ENCODE data around the gene KCNQ5.

KCNQ5 gene

GRCh38 chr6:72742001-72742673 is 120.3 kb downstream of the KCNQ5 start:
- DNase-seq (ENCODE audit: low spot score), result no peak

- DNase-seq (ENCODE audit: low spot score), result no peak
Measured at GRCh38 chr6:72746276-72746675, 124.4 kb downstream of the KCNQ5 start.

- DNase-seq (ENCODE audit: low spot score), result no peak
Measured at GRCh38 chr6:72748759-72749158, 126.9 kb downstream of the KCNQ5 start.

- DNase-seq (ENCODE audit: low spot score), result no peak
Measured at GRCh38 chr6:72755752-72756151, 133.9 kb downstream of the KCNQ5 start.

- no peak for DNase-seq (ENCODE audit: low spot score)
Measured at GRCh38 chr6:72757048-72757447, 135.2 kb downstream of the KCNQ5 start.

DNA sequence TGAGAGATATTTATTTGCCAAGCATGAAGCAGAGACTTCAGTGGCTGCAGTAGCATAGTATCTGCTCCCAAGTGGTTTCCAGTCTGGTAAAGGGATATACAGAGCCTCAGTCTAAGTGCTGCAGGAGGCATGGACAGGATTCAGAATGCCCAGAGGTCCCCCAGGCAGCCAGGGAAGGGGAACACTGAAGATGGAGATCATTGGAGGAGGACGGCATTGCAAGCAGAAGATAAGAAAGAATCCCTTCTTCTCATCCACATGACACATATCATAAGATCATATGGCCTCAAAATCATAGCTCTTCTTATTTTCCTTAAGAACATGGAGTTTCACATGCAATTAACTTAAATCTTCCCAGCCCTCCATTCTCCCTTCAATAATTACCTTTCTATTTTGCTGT is 136.1 kb downstream of the KCNQ5 start:
- DNase-seq (ENCODE audit: low spot score), result no peak

DNA sequence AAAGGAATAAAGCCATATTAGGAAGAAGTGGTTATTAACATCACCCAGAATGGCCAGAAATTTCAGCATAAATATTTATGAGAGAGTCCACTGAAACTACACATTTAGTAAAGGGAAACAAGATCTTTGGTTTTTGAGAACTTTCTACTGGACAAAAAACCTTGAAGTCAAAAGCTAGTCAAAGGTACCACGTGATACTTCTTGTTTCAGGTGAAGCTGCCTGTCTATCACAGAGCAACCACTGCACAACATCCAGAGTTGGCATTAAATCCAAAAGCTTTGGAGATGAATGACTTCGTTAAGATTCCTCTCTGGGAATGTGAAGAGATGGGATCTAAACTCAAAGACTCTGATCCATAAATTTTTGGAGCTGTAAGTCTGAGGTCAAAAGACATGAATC is 137.0 kb downstream of the KCNQ5 start:
- no peak for DNase-seq (ENCODE audit: low spot score)

DNA sequence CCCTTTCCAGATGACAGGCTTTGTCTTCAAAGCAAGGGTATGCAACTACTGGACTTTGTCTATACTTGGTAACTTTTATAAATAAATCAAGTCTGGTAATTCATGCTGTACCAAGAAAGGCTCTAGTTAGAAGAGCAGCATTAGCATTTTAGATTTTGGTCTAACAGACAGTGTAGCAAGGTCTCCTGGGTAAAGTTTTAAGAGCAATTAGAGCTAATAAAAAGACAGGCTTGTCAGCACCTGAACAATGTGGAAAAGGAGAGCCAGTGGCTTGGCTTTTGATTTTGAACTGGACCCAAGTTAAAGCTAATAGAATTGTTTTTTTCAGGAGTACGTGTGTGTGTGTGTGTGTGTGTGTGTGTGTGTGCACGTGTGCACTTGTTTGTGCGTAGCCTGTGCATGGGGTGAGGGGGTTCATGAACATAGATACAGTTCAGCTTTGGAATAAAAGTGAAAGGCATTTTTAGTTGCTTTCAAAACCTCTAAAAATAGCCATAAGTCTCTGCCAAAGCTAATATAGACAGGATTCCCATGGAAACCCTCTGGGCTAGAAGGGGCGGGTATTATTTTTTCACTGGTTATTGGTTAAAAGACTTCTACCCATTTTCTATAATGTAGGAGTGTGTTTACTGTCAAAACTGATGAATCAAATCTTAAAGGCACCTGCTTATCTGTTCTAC is 138.4 kb downstream of the KCNQ5 start:
- DNase-seq (ENCODE audit: low spot score), result no peak

DNA sequence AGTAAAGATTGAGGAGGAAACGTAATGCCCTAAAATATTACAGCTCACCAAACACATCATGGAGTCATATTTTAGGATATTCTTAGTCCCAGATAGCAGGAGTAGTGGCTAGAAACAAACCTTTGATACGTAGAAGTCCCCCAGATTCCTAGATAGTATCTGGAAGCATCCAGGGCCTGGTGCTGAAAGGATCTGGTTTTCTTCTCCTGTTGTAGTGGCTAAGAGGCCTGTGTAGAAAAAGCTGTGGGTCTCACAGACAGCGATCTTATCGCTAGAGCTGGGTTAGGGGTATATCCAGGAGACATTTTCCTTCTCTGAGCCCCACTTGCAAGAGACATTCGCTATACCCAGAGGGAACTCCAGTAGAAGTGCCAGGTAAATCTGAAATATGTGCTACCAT is 139.9 kb downstream of the KCNQ5 start:
- DNase-seq (ENCODE audit: low spot score), result no peak

DNA sequence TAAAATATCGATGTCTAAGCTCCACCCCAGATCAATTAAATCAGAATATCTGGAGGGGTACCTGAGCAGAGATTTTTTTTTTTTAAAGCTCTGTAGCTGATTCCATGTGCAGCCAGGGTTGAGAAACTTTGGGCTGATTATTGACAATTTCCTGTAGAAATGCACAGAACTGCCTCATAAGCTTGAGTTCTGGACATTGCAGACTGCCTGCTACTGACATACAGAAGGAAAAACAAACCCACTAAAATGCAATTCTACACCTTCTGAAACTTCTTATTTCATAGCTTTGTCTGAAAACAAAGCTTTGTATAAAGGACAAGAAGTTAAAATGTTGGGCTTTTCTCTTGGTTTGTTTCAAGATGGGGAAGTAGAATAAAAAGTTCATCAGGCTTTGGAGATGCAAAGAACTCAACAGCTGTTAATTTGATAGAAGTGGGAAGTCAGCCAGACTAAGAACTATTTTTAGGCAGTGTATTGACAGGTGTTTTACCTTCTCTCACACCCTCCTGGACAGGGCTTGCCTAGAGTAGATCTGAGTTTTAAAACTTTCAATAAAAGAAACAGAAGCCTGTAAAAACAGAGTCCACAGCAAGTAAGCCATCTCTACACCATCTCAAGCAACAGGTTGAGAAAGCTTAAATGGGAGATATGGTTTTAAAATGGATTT is 147.7 kb downstream of the KCNQ5 start:
- DNase-seq (ENCODE audit: low spot score), result no peak

- DNase-seq (ENCODE audit: low spot score), result no peak
Measured at GRCh38 chr6:72770959-72771358, 149.1 kb downstream of the KCNQ5 start.

GRCh38 chr6:72776456-72776855 is 154.6 kb downstream of the KCNQ5 start:
- DNase-seq (ENCODE audit: low spot score), result no peak

GRCh38 chr6:72781624-72782023 is 159.8 kb downstream of the KCNQ5 start:
- no peak for DNase-seq (ENCODE audit: low spot score)

- no peak for DNase-seq (ENCODE audit: low spot score)
Measured at GRCh38 chr6:72783035-72783434, 161.2 kb downstream of the KCNQ5 start.

- no peak for DNase-seq (ENCODE audit: low spot score)
Measured at GRCh38 chr6:72783666-72784065, 161.8 kb downstream of the KCNQ5 start.

GRCh38 chr6:72784071-72784470 is 162.2 kb downstream of the KCNQ5 start:
- no peak for DNase-seq (ENCODE audit: low spot score)

GRCh38 chr6:72784581-72784980 is 162.7 kb downstream of the KCNQ5 start:
- DNase-seq (ENCODE audit: low spot score), result no peak

- no peak for DNase-seq (ENCODE audit: low spot score)
Measured at GRCh38 chr6:72787391-72788031, 165.6 kb downstream of the KCNQ5 start.

DNA sequence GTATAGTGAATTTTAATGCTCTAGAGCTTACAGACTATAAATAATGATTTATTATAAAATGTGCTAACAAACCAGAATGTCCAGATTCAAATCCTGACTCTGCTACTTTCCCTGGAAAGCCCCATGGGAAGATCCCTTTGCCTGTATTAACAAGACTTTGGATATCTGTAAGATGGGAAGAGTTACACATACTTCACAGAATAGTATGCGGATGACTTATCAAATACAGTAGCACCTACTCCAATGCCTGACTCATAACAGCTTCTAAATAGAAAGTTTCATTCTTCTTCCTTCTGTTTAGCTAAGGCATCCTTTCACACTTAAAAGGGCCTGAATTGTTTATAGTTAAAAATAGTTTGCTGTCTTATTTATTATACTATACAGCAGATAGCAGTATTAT is 166.3 kb downstream of the KCNQ5 start:
- no peak for DNase-seq (ENCODE audit: low spot score)

DNA sequence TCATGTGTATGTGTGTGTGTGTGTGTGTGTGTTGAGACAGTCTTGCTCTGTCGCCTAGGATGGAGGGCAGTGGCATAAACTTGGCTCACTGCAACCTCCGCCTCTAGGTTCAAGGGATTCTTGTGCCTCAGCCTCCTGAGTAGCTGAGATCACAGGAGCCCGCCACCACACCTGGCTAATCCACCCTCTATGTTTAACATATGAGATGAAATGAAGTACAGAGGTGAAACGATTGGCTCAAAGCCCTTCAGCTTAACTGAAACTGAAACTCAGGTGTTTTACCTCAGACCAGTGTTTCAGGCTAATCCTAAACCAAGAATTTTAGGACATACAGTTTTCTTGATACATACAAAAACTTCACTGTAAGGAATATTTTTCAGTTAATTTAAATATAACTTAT is 167.3 kb downstream of the KCNQ5 start:
- DNase-seq (ENCODE audit: low spot score), result no peak

- DNase-seq (ENCODE audit: low spot score), result no peak
Measured at GRCh38 chr6:72792692-72793091, 170.8 kb downstream of the KCNQ5 start.

DNA sequence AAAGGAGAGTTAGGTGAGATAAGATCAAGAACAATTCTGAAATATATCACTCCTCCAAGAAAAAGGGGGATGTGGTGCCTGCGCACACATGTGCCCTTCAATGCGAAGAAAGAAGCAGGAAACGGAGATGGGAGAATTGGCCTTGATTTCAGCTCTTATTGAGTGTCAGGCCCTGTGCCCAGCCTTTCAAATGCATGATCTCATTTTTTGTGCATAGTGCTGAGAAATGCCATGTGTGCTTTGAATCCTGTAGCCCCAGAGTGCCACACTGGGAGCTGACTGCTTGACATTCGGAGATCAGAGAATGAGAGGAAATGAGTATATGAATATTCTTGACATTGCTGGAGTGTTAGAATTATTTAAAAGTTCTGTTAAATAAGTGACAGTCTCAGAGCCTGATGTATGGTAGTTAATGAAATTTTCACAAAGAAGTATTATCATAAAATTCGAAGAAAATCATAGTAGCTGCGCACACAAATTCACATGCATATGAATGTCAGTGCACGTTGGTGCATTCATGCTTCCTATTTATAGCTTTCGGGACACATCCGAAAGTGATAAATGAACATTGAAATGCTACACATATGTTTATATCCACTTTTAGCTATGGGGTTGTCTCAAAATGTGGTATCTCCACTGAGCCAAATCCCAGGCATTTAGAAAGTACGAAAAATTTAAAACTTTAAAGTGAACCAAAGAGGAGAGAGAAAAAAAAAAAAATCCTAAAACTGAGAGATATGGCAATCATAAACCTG is 172.0 kb downstream of the KCNQ5 start:
- DNase-seq (ENCODE audit: low spot score), result no peak
